Mucosa of rectum (tissue), 2 donors: ENCODE results near the gene FRMD4A.

Experiments used
- H3K27ac ChIP-seq, 2 donors: one replicate each; pipeline ENCODE4 v1.7.0; 2013; ENCODE audit warnings: inconsistent platforms in 2 of 2, low read depth in 2 of 2, low read length in 2 of 2
- H3K27me3 ChIP-seq, 2 donors: one replicate each; pipeline ENCODE4 v1.7.0; 2013; ENCODE audit warnings: low read length in 2 of 2; ENCODE audit not compliant: control insufficient read depth in 2 of 2, insufficient read depth in 2 of 2
- H3K36me3 ChIP-seq, 2 donors: one replicate each; pipeline ENCODE4 v1.7.0; 2013; ENCODE audit warnings: low read length in 2 of 2; ENCODE audit not compliant: control insufficient read depth in 2 of 2, insufficient read depth in 2 of 2
- H3K4me1 ChIP-seq, 2 donors: one replicate each; pipeline ENCODE4 v1.7.0; 2013; ENCODE audit warnings: low read length in 2 of 2, mild to moderate bottlenecking in 1 of 2; ENCODE audit not compliant: control insufficient read depth in 2 of 2, insufficient read depth in 2 of 2
- H3K4me3 ChIP-seq, 2 donors: one replicate each; pipeline ENCODE4 v1.7.0; 2013; ENCODE audit warnings: low read length in 2 of 2
- H3K9ac ChIP-seq, 2 donors: one replicate each; pipeline ENCODE4 v1.7.0; 2013; ENCODE audit warnings: low read length in 2 of 2, low read depth in 1 of 2, mild to moderate bottlenecking in 1 of 2
- H3K9me3 ChIP-seq, 2 donors: one replicate each; pipeline ENCODE4 v1.7.0; 2013; ENCODE audit warnings: low read length in 2 of 2; ENCODE audit not compliant: control insufficient read depth in 2 of 2
- donor health status: healthy.
- donor health status: Normal muscosa, but diverticular disease.

The FRMD4A gene

GRCh38 chr10:14162629-14163344 lies 167.9 kb downstream of the FRMD4A start:
- H3K27ac ChIP-seq = no peak overlapping the region
- no peaks in the 10 kb centered on the region for H3K4me1 ChIP-seq
- H3K9ac ChIP-seq = no peak overlapping the region

DNA sequence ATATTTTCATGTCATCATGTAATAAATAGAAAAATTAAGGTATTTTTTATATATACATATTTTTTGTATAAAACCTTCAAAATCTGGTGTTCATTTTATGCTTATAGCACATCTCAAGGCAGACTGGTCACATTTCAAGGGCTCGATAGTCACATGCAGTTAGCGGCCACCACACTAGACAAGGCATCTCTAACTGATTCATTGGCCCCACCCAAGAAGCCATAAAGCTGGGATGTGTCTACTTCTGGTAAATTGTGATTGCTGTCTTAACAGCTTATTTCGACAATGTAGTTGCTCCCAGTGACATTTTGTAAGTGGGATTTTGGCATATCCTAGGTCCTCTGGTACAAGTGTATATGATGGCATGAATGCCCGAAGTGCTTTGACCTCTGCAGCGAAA lies 168.7 kb downstream of the FRMD4A start:
- Histone ChIP-seq H3K27ac (no peak overlapping the region), H3K4me1 (no peaks in the 10 kb centered on the region), H3K36me3 (no peaks in the 10 kb centered on the region), H3K4me3 (no peak overlapping the region), H3K9ac (no peak overlapping the region), H3K27me3 (peaks cover 3 to 5% of the 10 kb centered on the region in 2 donors), H3K9me3 (no peaks in the 10 kb centered on the region)

More at GRCh38 chr10:14162629-14163344, 167.9 kb downstream of the FRMD4A start:
- Histone ChIP-seq H3K4me3 (no peak overlapping the region), H3K27me3 (peaks cover 5 to 6% of the 10 kb centered on the region in 2 donors), H3K9me3 (no peaks in the 10 kb centered on the region), H3K36me3 (no peaks in the 10 kb centered on the region)

GRCh38 chr10:14160299-14160698 lies 170.4 kb downstream of the FRMD4A start:
- no peak overlapping the region for H3K4me3 ChIP-seq
- H3K27me3 ChIP-seq = peaks cover 3 to 5% of the 10 kb centered on the region in 2 donors
- no peaks in the 10 kb centered on the region for H3K36me3 ChIP-seq
- H3K27ac ChIP-seq = no peak overlapping the region
- H3K9ac ChIP-seq = no peak overlapping the region
- H3K4me1 ChIP-seq = no peaks in the 10 kb centered on the region
- H3K9me3 ChIP-seq = no peaks in the 10 kb centered on the region

- Histone ChIP-seq H3K27me3 (peaks cover 1 to 2% of the 10 kb centered on the region in 2 donors), H3K9me3 (no peaks in the 10 kb centered on the region), H3K4me3 (no peak overlapping the region), H3K9ac (no peak overlapping the region), H3K27ac (no peak overlapping the region), H3K36me3 (no peaks in the 10 kb centered on the region), H3K4me1 (no peaks in the 10 kb centered on the region)
Measured at GRCh38 chr10:14158575-14158974, 172.1 kb downstream of the FRMD4A start.

- Histone ChIP-seq H3K4me3 (no peak overlapping the region), H3K4me1 (no peaks in the 10 kb centered on the region), H3K36me3 (no peaks in the 10 kb centered on the region), H3K9ac (no peak overlapping the region), H3K27me3 (peaks cover 0 to 1% of the 10 kb centered on the region in 2 donors), H3K27ac (no peak overlapping the region), H3K9me3 (no peaks in the 10 kb centered on the region)
Measured at GRCh38 chr10:14156104-14156503, 174.6 kb downstream of the FRMD4A start.

DNA sequence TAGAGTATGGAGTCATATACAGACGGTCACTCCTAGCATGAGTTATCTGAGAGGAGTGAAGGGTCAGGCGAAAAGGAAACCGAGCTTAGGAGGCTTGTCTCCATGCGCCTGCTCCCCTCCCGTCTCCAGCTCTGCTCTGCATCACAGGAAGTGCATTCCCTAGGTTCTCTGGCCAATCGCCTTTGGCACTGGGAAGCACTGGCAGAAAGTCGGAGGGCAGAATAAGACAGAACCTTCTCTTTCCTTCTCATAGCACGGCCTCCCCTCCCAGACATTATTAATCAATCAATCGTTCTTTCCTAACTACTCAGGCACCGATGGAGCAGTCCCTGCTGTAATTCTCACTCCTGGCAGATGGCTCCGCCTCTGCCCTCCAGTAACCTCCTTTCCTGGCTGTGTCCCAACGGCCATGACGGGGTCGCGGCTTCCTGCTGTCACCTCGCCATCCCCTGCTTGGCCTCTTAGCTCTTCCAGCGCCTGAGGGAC lies 177.1 kb downstream of the FRMD4A start:
- Histone ChIP-seq H3K9me3 (no peaks in the 10 kb centered on the region), H3K27me3 (peaks cover 0 to 1% of the 10 kb centered on the region in 2 donors), H3K36me3 (no peaks in the 10 kb centered on the region), H3K4me3 (no peak overlapping the region), H3K27ac (no peak overlapping the region), H3K9ac (no peak overlapping the region), H3K4me1 (no peaks in the 10 kb centered on the region)

DNA sequence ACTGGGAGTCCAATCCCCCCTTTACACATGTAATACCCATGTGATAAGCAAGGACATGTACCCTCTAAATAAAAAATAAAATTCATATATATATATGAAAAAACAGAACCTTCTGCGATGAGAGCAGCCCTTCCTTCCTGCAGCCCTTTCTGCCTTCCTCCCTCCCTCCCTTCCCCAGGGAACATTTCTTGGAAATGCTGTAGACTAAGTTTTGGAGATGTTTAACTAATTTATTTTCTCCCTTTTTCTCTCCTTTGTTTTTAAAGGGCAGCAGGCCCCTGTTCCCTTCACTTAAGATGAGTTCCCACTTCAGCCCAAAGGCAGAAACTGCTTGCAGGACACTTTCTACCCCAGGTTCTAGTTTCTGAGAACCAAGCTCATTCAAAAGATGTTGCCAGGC lies 179.2 kb downstream of the FRMD4A start:
- Histone ChIP-seq H3K36me3 (no peaks in the 10 kb centered on the region), H3K27me3 (peaks cover 0 to 1% of the 10 kb centered on the region in 2 donors), H3K4me1 (no peaks in the 10 kb centered on the region), H3K9me3 (no peaks in the 10 kb centered on the region), H3K9ac (no peak overlapping the region), H3K4me3 (no peak overlapping the region), H3K27ac (no peak overlapping the region)

- Histone ChIP-seq H3K36me3 (no peaks in the 10 kb centered on the region), H3K9me3 (no peaks in the 10 kb centered on the region), H3K27ac (no peak overlapping the region), H3K9ac (no peak overlapping the region), H3K4me3 (no peak overlapping the region), H3K4me1 (no peaks in the 10 kb centered on the region), H3K27me3 (peaks cover 0 to 1% of the 10 kb centered on the region in 2 donors)
Measured at GRCh38 chr10:14150526-14150925, 180.2 kb downstream of the FRMD4A start.

DNA sequence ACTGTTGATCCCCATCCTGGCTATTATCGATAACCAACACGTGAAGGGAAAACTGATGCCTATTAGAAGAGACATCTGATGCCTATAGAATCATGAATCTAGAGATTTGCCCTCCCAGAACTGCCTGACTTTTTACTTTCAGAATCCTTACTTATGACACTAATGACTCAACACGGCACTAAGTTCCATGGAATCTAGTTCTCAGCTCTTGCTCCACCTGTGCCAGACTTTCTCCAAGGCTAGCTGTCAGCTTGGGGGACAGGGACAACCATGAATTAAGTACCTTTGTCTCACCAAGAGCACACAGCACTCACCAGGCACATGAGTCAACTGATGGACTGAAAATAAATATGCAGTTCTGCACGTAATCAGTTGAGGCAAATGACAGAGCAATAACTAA lies 184.2 kb downstream of the FRMD4A start:
- Histone ChIP-seq H3K4me1 (no peaks in the 10 kb centered on the region), H3K4me3 (no peak overlapping the region), H3K27me3 (peaks cover 0 to 5% of the 10 kb centered on the region in 2 donors), H3K9me3 (no peaks in the 10 kb centered on the region), H3K27ac (no peak overlapping the region), H3K36me3 (no peaks in the 10 kb centered on the region), H3K9ac (no peak overlapping the region)

DNA sequence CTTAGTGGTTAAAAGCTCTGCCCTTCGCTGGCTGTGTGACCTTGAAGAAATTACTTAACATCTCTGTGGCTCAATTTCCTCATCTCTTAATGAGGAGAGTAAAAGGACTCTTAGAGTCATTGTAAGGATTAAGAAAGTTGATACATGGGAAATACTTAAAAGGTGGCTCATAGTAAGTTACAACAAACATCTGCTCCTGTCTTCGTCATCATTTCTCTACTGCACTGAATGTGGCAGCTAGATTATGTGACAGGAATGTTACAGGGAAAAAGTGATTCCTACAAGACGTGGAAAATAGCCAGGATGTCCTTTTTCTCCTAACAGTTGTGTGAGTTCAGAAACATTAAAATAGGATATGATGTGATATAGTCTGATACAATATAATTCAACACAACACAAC lies 184.7 kb downstream of the FRMD4A start:
- Histone ChIP-seq H3K4me3 (no peak overlapping the region), H3K9ac (no peak overlapping the region), H3K27ac (no peak overlapping the region), H3K36me3 (no peaks in the 10 kb centered on the region), H3K4me1 (no peaks in the 10 kb centered on the region), H3K27me3 (peaks cover 0 to 5% of the 10 kb centered on the region in 2 donors), H3K9me3 (no peaks in the 10 kb centered on the region)
